Stimulated activated CD8-positive, alpha-beta memory T cell treated with anti-CD3 and anti-CD28 coated beads, Interleukin-12 subunit alpha, Interleukin-12 subunit beta, amount 100 ng/mL, for 24 hours (primary cell): ENCODE data around the gene PPP1CB.
A peak's percentile ranks its signal among the peaks of the same experiment; 100 is the strongest.
"Not testable (repeated sequence)": the region's sequence is repeated elsewhere in the genome, so short reads cannot be mapped to it uniquely, and the experiment has no call there.

Experiments
- DNase-seq: peaks from one replicate; pipeline ENCODE4 v3.0.0-alpha.2; 2020; ENCODE audit errors: extremely low read depth

The PPP1CB gene

GRCh38 chr2:28751252-28751955 is at the start of gene PPP1CB:
Gene PPP1CB (plus strand): TSS chr2:28751830. CDS start chr2:28752125, 295 bp downstream.
- peak; percentile 88 for DNase-seq

GRCh38 chr2:28702415-28702861 is 49.2 kb upstream of the PPP1CB start:
- no peak for DNase-seq

- DNase-seq = no peak
Measured at GRCh38 chr2:28702878-28703277, 48.8 kb upstream of the PPP1CB start.

GRCh38 chr2:28704621-28705020 is 47.0 kb upstream of the PPP1CB start:
- no peak for DNase-seq

DNA sequence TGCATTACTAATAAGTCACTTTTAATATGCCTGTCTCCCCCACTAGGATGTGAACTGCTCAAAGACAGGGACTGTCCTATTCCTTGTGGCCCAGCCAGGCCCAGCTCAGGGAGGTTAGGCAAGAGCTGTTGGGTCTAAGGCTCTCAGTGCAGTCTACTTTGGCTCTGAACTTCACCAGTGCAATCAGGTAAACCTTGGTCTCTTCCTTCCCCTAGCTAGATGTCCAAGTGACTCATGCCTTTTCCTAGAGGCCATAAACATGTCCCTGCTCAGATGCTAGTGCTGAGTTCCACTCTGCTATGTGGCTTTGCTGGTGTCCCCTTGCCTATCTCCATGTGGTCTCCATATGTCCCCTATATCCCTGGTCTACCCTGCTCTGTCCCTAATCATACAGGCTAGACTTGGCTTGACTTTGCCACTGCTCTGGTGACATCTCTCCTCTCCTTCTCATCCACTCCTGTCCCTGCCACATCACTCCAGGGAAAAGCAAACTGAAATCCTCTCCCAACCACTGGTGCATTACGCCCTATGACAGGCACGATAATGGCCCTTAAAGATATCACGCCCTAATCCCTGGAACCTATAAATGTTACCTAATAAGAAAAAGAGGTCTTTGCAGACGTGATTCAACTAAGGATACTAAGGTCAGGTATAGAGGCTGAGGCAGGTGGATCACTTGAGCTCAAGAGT is 45.7 kb upstream of the PPP1CB start:
- no peak for DNase-seq

GRCh38 chr2:28707592-28707991 is 44.0 kb upstream of the PPP1CB start:
- DNase-seq = no peak

GRCh38 chr2:28709101-28709500 is 42.5 kb upstream of the PPP1CB start:
- no peak for DNase-seq

GRCh38 chr2:28710545-28710944 is 41.1 kb upstream of the PPP1CB start:
- DNase-seq = no peak

- DNase-seq = no peak
Measured at GRCh38 chr2:28713577-28714298, 37.9 kb upstream of the PPP1CB start.

GRCh38 chr2:28716265-28716865 is 35.3 kb upstream of the PPP1CB start:
- no peak for DNase-seq

GRCh38 chr2:28717339-28717758 is 34.3 kb upstream of the PPP1CB start:
- DNase-seq = no peak

DNA sequence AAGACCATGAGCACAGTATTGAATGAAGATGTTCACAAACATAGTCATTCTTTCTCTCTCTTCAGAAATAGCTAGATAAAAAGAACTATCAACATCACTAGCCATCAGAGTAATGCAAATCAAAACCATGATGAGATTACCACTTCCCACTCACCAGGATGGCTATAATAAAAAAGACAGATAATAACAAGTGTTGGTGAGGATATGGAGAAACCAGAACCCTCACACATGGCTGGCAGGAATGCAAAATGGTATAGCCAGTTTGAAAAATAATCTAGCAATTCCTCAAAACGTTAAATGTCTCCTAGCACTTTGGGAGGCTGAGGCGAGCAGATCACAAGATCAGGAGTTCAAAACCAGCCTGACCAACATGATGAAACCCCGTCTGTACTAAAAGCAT is 31.3 kb upstream of the PPP1CB start:
- no peak for DNase-seq

GRCh38 chr2:28721601-28722191 is 29.9 kb upstream of the PPP1CB start:
- DNase-seq = no peak

DNA sequence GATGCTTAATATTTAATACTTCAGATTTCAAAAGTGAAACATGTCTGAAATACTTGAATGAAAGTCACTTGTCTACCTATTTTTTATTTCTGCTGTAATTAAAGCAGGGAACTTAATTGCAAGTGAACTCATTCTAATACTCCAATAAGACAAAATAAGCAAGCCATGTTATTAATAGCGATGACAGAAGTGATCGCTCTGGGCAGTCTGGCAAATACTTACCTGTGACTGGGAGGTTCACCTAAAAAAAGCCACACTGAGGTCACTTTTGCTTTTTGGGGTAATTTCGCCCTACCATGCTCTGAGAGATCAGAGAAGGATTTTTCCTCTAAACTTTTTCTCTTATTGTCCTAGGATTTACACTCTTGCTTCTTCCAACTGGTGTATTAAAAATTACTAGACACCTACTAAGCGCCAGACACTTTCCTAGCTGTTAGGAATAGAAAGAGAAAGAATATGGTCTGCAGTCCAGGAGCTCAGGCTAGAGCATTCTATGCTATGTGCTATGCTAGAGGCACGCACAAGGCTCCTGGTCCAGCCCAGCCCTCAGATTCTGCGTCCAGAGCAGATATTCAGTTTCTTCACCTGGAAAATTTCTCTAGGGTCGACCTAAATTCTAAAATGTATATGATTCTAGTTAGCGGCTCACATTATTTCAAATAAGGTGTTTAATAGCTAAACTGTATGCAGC is 26.5 kb upstream of the PPP1CB start:
- no peak for DNase-seq

DNA sequence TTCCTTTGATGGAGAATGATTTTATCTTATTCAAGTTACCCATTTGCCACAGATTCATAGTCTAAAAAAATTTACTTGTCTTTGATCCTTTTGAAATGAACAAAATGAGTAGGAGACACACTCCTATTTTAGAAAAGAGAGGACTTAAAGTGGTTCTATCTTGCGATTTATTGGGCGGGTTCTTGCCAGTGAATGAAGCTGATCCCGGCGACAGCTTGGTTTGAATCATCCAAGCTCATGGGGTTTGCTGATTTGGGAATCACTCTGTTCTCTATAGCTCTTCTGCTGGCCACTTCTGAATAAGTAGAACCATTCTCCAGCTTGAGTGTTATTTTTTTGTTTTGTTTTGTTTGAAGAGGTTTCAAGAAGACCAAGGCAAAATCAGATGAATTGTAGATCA is 25.5 kb upstream of the PPP1CB start:
- DNase-seq = no peak

GRCh38 chr2:28729698-28730097 is 21.9 kb upstream of the PPP1CB start:
- DNase-seq = no peak

DNA sequence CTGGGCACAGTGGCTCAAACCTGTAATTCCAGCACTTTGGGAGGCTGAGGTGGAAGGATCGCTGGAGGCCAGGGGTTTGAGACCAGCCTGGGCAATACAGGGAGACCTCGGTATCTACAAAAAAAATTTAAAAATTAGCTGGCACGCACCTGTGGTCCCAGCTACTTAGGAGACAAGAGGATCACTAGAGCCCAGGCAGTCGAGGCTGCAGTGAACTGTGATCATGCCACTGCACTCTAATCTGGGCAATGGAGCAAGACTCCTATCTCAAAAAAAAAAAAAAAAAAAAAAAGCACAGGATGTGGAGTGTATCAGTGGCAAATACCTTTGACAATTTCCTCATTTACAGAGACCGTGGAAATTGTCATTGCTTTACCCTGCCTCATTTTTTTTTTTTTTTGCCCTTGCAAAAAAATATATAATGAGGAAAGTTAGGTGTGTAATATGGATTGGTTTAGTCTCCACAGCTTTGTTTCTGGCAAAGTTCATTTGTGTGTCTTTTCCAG is 20.9 kb upstream of the PPP1CB start:
- no peak for DNase-seq

GRCh38 chr2:28735511-28735910 is 16.1 kb upstream of the PPP1CB start:
- no peak for DNase-seq

GRCh38 chr2:28736034-28736433 is 15.6 kb upstream of the PPP1CB start:
- DNase-seq = no peak

- no peak for DNase-seq
Measured at GRCh38 chr2:28737655-28738054, 14.0 kb upstream of the PPP1CB start.

DNA sequence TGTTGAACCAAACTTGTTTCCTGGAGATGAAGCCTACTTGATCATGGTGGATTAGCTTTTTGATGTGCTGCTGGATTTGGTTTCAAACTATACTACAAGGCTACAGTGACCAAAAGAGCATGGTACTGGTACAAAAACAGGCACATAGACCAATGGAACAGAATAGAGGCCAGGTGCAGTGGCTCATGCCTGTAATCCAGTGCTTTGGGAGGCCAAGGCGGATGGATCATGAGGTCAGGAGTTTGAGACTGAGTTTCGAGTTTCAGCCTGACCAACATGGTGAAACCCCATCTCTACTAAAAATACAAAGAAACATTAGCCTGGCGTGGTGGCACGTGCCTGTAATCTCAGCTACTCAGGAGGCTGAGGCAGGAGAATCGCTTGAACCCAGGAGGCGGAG is 9.0 kb upstream of the PPP1CB start:
- not testable (repeated sequence) for DNase-seq
